Ovary (tissue), 9 donors: ENCODE results near the gene TCF25. TPM values are rescaled to one million over a fixed set of nuclear protein-coding genes. Genes with fewer than 3 reads are reported as not detected.
"Not testable (repeated sequence)": the region's sequence is repeated elsewhere in the genome, so short reads cannot be mapped to it uniquely, and the experiment has no call there.

ENCODE experiments used
- DNase-seq, 5 donors: peaks; one replicate each; pipeline ENCODE4 v3.0.0-alpha.2; 2019 to 2020
- H3K27ac ChIP-seq, 2 donors: fragments of 200-600 bp; one replicate each; pipeline versions ENCODE4 v1.5.1 to v1.8.0; 2019 to 2022
- H3K27me3 ChIP-seq: fragments of 200-600 bp; one replicate; pipeline ENCODE4 v1.8.0; 2022
- H3K36me3 ChIP-seq: fragments of 200-600 bp; sonication (generic); one replicate; pipeline ENCODE4 v1.5.1; 2019
- H3K4me1 ChIP-seq: one replicate; pipeline ENCODE4 v1.8.1; 2013; ENCODE audit warnings: mild to moderate bottlenecking, moderate library complexity; ENCODE audit not compliant: insufficient read depth
- H3K4me3 ChIP-seq: fragments of 200-600 bp; sonication (generic); one replicate; pipeline ENCODE4 v1.5.1; 2017
- H3K9me3 ChIP-seq, 2 donors: fragments of 200-600 bp in 1 of 2; sonication (generic) in 1 of 2; one replicate each; pipeline versions ENCODE4 v1.5.1 to v1.8.1; 2013 to 2019; ENCODE audit warnings: mild to moderate bottlenecking in 1 of 2, moderate library complexity in 1 of 2
- EP300 ChIP-seq: sonication (generic); formaldehyde crosslinking; IDR thresholded peaks from one replicate; pipeline ENCODE4 v1.6.1; 2017; ENCODE audit warnings: antibody characterized with exemption
- POLR2A ChIP-seq: fragments of 450-650 bp; IDR thresholded peaks from one replicate; pipeline ENCODE4 v1.6.1; 2017; ENCODE audit warnings: antibody characterized with exemption, mild to moderate bottlenecking, moderate library complexity
- WGBS, 3 donors: extraction: QIAGEN DNeasy Blood & Tissue Kit in 1 of 3; methylation state at CpG; one replicate each; pipeline versions ENCODE4 v1.1.5 to v1.1.7; 2013 to 2017; 5-methylcytosine and 5-hydroxymethylcytosine counted together
- intact Hi-C, 4 donors: fragments of 100-400 bp; cut with DNase I; formaldehyde crosslinking; loops; one replicate each; pipeline versions ENCODE4 v1.11.0 to v1.15.1; 2022 to 2023
- polyA plus RNA-seq, 2 donors: library from polyadenylated mRNA; stranded (reverse); fragments of 200-250 nt in 1 of 2; fragments of 350-450 nt in 1 of 2; fragmentation: Illumina TruSeq in 1 of 2; extraction: RNeasy Lipid Tissue Mini Kit (QIAGEN cat#74804) in 1 of 2; gene quantifications; one replicate each; pipeline ENCODE4 v1.2.3, GENCODE V29; 2013 to 2014
- total RNA-seq, 7 donors: library from RNA; depleted of rRNA in 2 of 7; stranded (reverse); fragments of >200 nt in 2 of 7; fragmentation: NEBNext Ultra II Directional in 3 of 7; extraction: Animal tissue kit (Norgen Biotek cat#: 25700) in 3 of 7; gene quantifications; one replicate each; pipeline versions ENCODE4 v1.1.0 to v1.2.4, GENCODE V29; 2016 to 2023
- TF ChIP-seq, protein P1 (sequence below), 3 donors: fragments of 450-650 bp in 2 of 3; fragments of 200-600 bp in 1 of 3; IDR thresholded peaks; one replicate each; pipeline versions ENCODE4 v1.5.1 to v1.8.0; 2016 to 2022; ENCODE audit warnings: antibody characterized with exemption in 3 of 3, mild to moderate bottlenecking in 1 of 3
- donor health status: DM: no; HTN: no; CAD: no; lungs with moderate emphysema.
- donor health status: DM: no; HTN: no; CAD: no.
- donor health status: Bipolar disorder and iron deficiency.
- donor health status: DM: yes; HTN: yes; CAD: no.
- donor health status: DM: no; HTN: no; CAD: no.
- donor health status: DM: yes; HTN: yes; CAD: no.

The TCF25 gene
- total and polyA plus RNA-seq, 9 donors, result 122 to 210 (median 185) TPM

DNA sequence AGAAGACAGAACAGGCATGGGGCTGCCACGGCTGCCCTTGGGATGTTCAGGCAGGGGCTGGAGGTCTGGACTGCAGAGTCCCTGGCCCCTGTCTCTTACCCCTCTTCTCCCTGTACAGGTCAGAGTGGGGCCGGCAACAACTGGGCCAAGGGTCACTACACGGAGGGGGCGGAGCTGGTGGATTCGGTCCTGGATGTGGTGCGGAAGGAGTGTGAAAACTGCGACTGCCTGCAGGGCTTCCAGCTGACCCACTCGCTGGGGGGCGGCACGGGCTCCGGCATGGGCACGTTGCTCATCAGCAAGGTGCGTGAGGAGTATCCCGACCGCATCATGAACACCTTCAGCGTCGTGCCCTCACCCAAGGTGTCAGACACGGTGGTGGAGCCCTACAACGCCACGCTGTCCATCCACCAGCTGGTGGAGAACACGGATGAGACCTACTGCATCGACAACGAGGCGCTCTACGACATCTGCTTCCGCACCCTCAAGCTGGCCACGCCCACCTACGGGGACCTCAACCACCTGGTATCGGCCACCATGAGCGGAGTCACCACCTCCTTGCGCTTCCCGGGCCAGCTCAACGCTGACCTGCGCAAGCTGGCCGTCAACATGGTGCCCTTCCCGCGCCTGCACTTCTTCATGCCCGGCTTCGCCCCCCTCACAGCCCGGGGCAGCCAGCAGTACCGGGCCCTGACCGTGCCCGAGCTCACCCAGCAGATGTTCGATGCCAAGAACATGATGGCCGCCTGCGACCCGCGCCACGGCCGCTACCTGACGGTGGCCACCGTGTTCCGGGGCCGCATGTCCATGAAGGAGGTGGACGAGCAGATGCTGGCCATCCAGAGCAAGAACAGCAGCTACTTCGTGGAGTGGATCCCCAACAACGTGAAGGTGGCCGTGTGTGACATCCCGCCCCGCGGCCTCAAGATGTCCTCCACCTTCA is 61.5 kb downstream of the TCF25 start:
- no peaks in the 10 kb centered on the region for H3K36me3 ChIP-seq
- 92 to 96% (median 96%) methylated on average over 61 of the region's 61 CpGs for WGBS, 3 donors

DNA sequence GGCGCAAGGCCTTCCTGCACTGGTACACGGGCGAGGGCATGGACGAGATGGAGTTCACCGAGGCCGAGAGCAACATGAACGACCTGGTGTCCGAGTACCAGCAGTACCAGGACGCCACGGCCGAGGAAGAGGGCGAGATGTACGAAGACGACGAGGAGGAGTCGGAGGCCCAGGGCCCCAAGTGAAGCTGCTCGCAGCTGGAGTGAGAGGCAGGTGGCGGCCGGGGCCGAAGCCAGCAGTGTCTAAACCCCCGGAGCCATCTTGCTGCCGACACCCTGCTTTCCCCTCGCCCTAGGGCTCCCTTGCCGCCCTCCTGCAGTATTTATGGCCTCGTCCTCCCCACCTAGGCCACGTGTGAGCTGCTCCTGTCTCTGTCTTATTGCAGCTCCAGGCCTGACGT is 62.2 kb downstream of the TCF25 start:
- H3K27me3 ChIP-seq, H3K27ac ChIP-seq, H3K4me1 ChIP-seq, DNase-seq, H3K9me3 ChIP-seq, intact Hi-C loops, H3K4me3 ChIP-seq, H3K36me3 ChIP-seq: not testable (repeated sequence)
- 85 to 90% (median 86%) methylated on average over 24 to 27 of the region's 27 CpGs for WGBS, 3 donors

More for the DNA sequence above, 61.5 kb downstream of the TCF25 start:
- Histone ChIP-seq H3K4me3 (no peak overlapping the region), H3K9me3 (no peaks in the 10 kb centered on the region), H3K27me3 (no peaks in the 10 kb centered on the region), H3K4me1 (no peaks in the 10 kb centered on the region), H3K27ac (no peak overlapping the region)
- DNase-seq, result no peak
- TF ChIP-seq, protein P1, sequence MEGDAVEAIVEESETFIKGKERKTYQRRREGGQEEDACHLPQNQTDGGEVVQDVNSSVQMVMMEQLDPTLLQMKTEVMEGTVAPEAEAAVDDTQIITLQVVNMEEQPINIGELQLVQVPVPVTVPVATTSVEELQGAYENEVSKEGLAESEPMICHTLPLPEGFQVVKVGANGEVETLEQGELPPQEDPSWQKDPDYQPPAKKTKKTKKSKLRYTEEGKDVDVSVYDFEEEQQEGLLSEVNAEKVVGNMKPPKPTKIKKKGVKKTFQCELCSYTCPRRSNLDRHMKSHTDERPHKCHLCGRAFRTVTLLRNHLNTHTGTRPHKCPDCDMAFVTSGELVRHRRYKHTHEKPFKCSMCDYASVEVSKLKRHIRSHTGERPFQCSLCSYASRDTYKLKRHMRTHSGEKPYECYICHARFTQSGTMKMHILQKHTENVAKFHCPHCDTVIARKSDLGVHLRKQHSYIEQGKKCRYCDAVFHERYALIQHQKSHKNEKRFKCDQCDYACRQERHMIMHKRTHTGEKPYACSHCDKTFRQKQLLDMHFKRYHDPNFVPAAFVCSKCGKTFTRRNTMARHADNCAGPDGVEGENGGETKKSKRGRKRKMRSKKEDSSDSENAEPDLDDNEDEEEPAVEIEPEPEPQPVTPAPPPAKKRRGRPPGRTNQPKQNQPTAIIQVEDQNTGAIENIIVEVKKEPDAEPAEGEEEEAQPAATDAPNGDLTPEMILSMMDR (IDR thresholded peaks at IDR 0.05), result no peak
- no peak for TF ChIP-seq POLR2A
- TF ChIP-seq EP300, result no peak
- intact Hi-C loops, result no loop called here

DNA sequence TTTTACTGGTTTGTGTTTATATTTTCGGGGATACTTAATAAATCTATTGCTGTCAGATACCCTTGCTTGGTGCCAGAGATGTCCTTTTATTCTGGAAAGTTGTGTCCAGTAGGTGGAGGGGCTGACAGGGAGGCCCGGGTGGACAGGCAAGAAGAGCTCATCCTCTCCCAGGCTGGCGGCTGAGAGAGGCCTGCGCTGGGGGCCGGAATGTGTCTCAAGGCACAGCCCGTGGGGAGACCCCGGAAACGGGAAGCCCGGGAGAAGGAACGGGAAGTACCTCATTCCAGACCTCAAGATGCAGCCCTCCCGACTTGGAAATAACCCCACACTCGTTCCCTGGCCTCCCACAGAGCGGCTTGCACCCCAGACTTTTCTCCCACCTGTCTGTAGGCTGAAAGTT is 62.6 kb downstream of the TCF25 start:
- H3K36me3 ChIP-seq, result no peaks in the 10 kb centered on the region
- no peaks in the 10 kb centered on the region for H3K4me1 ChIP-seq
- no peak overlapping the region for H3K4me3 ChIP-seq
- H3K9me3 ChIP-seq, result no peaks in the 10 kb centered on the region
- no peak overlapping the region for H3K27ac ChIP-seq
- 73 to 79% (median 73%) methylated on average over 13 of the region's 13 CpGs for WGBS, 3 donors
- TF ChIP-seq, protein P1 (IDR thresholded peaks at IDR 0.05), result no peak
- TF ChIP-seq EP300 (no peak), POLR2A (no peak)
- DNase-seq, result no peak
- intact Hi-C loops, result no loop called here
- H3K27me3 ChIP-seq, result no peaks in the 10 kb centered on the region

DNA sequence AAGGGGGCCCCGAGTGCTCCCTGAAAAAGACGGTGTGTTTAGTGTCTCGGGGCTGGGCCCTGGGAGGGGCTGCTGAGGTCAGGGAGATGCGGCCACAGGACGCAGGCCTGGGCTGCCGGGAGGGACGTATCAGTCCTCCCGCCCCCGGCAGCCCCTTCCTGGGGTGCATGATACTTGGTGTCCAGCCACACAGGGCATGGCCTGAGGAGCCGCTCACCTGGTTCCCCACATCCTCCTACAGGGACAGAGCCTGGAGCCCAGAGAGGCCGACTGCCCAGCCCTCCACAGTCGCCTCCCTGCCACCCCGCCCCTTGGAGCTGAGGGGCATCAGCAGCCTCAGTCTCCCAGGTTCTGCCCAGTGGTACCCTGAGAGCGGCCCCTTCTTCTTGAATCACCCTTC is 63.1 kb downstream of the TCF25 start:
- H3K4me3 ChIP-seq, result no peak overlapping the region
- TF ChIP-seq POLR2A (no peak), EP300 (no peak)
- TF ChIP-seq, protein P1 (IDR thresholded peaks at IDR 0.05), result no peak
- H3K27ac ChIP-seq, result no peak overlapping the region
- DNase-seq, result no peak
- 86 to 92% (median 90%) methylated on average over 13 to 14 of the region's 14 CpGs for WGBS, 3 donors
- no peaks in the 10 kb centered on the region for H3K9me3 ChIP-seq
- H3K4me1 ChIP-seq, result no peaks in the 10 kb centered on the region
- intact Hi-C loops, result no loop called here
- H3K36me3 ChIP-seq, result no peaks in the 10 kb centered on the region
- no peaks in the 10 kb centered on the region for H3K27me3 ChIP-seq

DNA sequence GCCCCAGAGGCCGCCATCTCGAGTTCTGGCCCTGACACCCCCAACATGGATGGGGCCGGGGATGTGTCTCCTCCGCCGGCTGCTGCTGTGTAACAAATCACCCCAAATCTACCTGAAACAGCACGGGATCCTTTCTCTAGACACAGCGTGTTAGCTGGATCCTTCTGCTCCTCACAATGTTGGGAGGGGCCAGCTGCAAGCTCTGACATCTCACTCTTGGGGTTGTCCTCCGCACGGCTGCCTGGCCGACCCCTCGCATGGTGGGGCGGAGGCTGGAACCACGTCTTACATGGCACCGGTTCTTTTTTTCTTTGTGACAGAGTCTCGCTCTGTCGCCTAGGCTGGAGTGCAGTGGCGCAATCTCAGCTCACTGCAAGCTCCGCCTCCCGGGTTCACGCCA is 63.6 kb downstream of the TCF25 start:
- WGBS, 3 donors, result 90 to 93% (median 92%) methylated on average over 20 of the region's 20 CpGs
- H3K27me3 ChIP-seq, result no peaks in the 10 kb centered on the region
- H3K27ac ChIP-seq, result no peak overlapping the region
- DNase-seq, result no peak
- intact Hi-C loops, result no loop called here
- TF ChIP-seq POLR2A, result no peak
- TF ChIP-seq EP300, result no peak
- TF ChIP-seq, protein P1 (IDR thresholded peaks at IDR 0.05), result no peak
- no peaks in the 10 kb centered on the region for H3K36me3 ChIP-seq
- no peak overlapping the region for H3K4me3 ChIP-seq
- H3K4me1 ChIP-seq, result no peaks in the 10 kb centered on the region
- H3K9me3 ChIP-seq, result no peaks in the 10 kb centered on the region
